ENCODE measurements around the gene PRAC2.
"Not testable (repeated sequence)": the region's sequence is repeated elsewhere in the genome, so short reads cannot be mapped to it uniquely, and the experiment has no call there.

The PRAC2 gene

DNA sequence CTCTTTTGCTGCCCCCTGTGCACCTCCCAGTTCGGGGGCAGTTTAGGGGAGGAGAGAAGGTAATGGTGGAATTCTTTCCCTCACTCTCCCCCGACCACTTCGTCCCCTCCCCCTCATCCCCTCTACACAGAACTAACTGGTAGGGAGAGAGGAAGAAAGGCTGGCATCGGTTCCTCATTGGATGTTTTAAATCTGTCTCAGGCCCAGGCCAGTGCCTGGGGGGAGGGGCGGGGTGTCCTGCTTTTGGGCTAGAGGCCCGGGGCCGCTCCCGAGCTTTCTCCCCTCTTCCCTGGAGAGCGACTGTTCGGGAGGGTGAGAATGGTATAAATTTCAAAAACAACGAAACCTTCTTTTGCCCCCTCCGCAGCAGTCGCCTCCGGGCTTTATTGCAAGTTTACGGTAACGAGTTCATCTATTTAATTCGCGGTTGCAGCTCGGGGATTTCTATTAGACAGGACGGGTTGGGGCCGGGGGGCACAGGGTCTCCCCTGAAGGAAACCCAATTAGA is at the start of gene PRAC2:
TSS of gene PRAC2 (plus strand) at position 271 of the 508 bp plus-strand sequence. CDS start 1,226 bp downstream, outside the sequence.
- no peak for DNase-seq

DNA sequence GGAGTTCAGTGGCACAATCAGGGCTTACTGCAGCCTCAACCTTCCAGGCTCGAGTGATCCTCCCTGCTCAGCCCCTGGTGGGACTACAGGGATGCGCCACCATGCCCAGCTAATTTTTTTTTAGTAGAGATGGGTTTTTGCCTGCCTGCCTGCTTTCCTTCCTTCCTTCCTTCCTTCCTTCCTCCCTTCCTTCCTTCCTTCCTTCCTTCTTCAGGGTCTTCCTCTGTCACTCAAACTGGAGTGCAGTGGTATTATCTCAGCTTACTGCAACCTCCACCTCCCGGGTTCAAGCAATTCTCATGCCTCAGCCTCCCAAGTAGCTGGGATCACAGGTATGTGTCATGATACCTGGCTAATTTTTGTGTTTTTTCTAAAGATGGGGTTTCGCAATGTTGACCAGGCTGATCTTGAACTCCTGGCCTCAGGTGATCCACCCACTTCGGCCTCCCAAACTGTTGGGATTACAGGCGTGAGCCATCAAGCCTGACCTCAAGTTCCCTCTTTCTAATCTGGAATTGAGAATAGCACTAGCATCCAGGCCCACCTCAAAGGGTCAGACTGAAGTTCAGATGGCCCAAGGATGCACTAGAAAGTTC is 45.9 kb upstream of the PRAC2 start:
- DNase-seq = no peak

DNA sequence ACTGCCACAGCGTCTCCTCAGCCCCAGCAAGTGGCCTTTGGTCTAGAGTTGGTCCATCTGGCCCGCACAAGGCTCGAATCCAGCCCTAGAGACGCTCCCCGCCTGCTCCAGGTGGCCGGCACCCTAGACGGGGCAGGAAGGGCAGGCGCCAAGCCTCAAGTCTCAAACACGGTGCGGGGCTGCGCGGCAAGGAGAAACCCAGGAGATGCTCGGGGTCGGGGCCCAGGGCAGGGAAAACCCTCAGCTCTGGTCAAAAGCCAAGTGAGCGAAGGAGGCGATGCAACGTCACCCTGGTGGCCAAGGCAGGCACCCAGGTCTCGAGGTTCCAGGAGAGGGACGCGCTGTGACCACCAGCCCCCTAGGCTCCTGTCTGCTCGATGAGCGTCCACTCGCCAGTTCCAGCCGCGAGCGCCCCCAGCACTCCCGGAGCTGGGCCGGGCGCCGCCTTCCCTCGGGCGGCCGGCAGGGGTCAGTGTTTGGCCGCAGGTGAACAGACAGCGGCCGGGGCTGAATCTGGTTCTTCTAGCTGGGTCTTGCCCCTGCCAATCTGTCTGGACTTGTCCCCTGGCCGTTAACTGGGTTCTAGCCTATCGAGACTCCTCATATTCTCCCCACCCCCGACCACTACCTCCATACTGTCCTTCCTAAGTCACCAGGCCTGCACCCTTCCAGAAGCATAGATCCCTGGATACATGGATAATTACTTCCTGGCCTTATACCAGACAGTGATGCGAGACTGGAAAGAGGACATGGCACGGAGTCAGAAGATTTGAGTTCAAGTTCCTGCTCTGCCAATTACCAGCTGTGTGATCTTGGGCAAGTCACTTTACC is 44.6 kb upstream of the PRAC2 start:
- DNase-seq = peak; percentile 51

DNA sequence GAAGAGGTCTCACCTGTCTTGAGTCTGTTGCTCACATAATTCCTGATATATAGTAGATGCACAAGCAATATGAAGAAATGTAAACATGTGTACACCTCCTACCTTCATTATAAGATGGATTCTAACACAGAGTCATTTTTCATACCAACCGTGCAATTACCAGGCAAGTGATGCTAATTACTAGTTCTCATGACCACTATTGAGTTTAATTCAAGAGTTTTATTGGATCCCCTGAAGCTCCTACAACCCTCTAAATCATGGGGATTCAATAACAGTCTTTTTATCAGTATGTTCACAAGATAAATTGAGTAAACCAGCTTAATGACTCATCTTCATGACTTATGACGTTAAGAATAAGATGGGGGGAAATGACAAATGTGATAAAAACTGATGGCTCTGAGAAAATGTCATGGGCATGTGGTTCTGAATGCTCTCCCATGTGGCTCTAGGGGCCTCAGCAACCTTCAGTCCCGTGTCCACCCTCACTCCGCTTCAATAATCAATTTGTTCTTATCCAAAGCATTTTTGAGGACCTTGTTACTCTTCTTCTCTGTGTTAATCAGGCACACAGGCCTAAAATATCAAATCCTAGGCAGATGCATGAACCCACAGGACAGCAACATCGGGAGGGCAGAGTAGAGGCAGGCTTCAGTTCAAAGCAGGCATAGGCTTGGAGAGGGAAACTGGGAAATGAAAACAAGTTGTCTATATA is 43.4 kb upstream of the PRAC2 start:
- DNase-seq = no peak

DNA sequence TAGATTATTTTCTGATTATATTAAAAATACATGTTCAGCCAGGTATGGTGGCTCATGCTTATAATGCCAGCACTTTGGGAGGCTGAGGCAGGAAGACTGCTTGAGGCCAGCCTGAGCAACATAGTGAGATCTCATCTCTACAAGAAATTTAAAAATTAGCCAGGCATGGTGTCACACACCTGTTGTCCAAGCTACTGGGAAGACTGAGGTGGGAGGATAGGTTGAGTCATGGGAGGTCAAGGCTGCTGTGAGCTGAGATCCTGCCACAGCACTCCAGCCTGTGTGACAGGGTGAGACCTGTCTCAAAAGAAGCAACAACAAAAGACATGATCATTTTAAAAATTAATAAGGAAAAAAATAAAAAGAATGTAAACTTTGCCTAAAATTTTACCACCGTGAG is 41.4 kb upstream of the PRAC2 start:
- no peak for DNase-seq

DNA sequence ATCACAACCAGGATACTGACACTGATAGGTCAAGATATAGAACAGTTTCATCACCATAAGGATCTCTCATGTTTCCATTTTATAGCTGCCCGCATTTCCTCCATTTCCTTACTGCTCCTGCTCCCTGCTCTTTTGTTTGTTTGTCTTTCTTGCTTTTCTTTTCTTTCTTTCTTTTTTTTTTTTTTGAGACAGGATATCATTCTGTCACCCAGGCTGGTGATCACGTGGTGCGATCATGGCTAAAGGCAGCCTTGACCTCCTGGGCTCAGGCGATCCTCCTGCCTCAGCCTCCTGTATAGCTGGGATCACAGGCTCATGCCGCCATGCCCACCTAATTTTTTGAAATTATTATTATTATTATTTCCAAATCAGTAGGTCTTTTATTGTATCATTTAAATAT is 32.3 kb upstream of the PRAC2 start:
- DNase-seq = no peak

DNA sequence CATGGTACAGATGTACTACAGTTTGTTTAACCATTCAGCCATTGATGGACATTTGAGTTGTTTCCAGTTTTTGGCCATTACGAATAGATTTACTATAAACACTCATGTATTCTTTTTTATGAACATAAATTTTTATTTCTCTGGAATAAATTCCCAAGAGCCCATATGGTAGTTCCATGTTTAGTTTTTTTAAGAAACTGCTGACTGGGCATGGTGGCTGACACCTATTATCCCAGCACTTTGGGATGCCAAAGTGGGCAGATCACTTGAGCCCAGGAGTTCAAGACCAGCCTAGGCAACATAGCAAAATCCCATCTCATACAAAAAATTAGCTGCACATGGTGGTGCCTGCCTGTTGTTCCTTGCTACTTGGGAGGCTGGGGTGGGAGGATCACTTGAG is 30.9 kb upstream of the PRAC2 start:
- DNase-seq = no peak

DNA sequence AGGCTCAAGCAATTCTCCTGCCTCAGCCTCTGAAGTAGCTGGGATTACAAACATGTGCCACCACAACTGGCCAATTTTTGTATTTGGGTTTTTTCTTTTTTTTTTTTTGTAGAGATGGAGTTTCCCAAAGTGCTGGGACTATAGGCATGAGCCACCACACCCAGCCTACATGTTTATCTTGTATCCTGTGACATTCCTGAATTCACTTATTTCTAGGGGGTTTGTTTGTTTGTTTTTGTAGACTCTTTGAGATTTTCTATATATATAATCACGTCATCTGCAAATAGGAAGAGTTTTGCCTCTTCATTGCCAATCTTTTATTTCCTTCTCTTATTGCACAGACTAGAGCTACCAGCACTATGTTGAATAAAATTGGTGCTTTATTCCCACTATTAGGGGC is 29.8 kb upstream of the PRAC2 start:
- no peak for DNase-seq

DNA sequence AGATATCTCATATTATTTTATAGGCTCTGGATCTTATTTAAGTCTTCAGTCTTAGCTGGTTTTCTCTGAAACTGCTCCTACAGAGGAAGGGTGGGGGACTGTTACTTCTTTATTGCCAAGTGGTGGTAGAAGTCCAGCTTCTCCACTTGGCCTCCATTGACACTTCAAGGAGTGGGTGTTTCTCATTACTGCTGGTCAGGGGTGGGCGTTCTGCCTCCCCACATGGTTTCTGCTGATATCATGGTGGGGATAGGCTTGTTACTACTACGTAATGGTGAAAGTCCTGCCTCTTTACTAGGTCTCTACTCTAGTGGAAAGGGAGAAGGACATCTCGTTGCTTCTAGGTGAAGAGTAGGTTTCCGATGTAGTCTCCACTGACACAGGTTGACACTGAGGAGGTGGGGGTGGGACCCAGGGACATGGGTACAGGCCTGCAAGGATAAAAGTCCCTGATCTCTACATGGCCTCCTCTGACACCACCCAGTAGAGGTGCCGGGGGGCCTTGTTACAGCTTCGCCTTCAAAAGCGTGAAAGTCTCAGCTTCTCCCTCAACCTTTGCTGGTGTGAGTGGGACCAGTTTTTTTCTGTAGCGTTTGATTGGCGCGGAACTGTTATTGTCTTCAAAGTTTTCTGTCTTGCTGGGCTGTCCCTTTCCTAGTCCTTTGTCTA is 21.0 kb upstream of the PRAC2 start:
- no peak for DNase-seq

DNA sequence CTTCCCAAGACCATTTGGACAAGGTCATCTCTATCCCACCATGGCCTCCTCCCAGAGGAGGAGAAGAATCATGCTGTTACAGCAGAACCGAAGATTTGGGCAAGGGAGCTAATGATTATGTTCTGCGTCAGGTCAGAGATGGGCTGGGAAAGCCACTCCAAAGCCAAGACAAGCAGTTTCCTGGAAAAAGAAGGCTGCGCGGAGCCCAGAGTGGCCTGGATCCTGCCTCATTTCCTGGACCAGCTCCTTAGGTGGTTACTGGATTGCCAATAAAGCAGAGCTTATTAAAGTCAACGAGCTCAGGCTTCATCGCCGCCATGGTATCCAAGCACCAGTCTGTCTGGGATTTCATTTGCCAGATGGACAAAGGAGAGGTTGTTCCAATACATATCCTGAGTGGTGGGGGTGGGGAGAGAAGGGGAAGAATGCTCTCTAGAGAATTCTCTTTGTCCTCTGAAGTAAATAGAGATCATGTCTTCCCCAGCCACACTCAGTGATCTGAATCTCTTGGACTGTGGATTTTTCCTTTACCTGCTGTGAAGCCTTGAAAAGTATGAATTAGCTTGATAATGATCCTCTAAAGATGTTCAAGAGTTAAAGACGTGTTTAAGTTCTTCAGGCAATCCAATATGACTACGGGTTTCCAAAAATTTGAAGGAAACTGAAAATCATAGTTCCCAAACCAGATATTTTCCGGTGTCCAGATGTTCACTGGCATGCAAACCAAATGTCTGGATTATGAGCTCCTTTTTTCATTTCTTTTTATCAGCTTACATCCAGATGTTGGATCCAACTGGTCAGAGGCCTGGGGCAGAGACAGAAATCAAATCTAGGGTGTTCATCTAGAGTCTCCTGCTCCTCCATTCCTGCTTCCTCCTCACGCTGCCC is 18.4 kb upstream of the PRAC2 start:
- DNase-seq = no peak

DNA sequence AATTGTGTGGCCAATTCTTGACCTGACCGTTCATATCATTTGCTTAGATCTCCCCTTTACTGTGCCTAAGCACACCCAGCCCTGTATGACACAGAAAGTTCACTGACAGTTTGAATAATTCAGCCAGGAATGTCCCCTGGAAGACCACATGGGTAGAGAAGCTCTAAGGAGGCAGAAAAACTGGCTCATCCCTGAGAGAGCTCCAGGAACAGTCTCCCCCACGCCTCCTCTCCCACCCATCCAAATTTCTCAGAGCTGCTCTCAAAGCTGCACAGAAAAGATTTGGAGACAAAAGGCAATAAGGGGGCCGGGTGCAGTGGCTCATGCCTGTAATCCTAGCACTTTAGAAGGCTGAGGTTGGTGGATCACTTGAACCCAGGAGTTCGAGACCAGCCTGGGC is 11.9 kb upstream of the PRAC2 start:
- no peak for DNase-seq

DNA sequence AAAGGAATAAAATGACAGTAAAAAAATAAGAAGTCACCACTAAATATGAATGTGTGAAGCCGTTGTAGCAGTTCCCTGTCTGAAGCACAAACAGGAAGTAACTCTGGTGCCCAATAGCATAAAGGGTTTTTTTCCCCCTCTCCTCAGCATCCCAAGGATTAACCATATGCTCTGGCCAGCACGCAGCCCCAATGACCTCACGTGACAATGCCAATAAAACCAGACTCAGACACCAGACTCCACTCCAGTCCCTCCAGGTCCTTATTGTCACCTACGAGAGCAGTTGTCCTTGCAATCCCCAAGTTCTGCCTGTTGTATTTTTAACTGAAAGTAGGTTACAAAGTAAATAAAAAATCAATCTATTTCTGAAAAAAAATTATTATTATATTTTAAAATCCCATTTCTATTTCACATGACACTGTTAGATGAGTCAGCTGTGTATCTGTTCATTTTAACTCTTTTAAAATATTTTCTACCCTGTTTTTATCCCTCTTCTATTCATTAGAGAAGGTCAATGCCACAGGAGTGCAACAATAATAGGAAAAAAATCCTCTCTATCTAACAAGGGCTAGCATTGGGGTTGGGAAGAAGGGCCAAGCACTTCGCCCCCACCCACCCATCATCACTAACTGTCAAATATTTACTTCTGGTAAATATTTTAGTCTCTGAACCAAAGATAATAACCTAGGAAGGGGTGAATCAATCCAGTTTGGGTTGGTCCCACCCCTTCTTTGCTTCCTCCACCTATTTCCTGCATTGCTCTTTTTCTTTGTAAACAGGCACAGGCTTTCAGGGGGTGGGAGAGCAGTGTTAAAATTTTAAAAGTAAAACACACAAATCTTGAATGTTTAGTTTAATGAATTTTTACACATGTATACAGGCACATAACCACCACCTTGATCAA is 7.2 kb upstream of the PRAC2 start:
- DNase-seq = no peak

DNA sequence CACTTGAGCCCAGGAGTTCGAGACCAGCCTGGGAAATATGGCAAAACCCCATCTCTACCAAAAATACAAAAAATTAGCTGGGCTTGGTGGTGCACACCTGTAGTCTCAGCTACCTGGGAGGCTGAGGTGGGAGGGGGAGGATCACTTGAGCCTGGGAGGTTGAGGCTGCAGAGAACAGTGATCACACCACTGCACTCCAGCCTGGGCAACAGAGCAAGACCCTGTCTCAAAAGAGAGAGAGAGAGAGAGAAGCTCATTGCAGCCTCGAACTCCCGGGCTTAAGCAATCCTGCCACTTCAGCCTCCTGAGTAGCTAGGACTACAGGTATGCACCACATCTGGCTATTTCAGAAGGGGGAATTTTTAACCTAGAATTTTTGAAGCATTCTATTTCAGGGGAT is 6.4 kb upstream of the PRAC2 start:
- not testable (repeated sequence) for DNase-seq

DNA sequence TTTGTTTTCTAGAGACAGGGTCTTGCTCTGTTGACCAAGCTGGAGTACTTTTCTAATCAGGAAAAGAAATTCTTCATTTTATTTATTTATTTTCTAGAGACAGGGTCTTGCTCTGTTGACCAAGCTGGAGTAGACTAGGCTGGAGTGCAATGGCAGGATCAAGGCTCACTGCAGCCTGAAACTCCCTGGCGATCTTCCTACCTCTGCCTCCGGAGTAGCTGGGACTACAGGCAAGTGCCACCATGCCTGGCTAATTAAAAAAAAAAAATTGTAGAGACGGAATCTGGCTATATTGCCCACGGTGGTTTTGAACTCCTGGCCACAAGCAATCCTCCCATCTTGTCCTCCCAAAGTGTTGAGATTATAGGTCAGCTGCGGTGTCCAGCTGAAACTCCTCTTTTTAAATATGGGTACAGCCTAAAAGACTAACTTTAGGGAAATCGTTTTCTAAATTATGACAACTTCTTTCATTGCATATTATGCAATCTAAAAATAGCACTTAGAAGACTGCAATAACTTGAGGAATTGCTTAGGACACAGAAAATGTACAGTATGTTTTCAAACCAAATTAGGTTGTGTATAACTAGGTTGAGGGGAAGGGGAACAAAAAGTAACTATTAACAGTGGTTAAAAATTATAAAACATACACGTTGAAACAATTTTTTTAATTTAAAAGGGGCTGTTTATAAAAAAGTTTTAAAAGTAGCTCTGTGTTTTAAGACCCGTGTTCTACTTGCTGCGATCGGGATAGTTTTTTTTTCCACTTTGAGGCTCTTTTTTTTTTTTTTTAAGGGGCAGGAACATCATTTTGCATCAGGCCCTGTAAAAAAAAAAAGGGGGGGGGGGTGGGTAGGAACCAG is 5.4 kb upstream of the PRAC2 start:
- no peak for DNase-seq

DNA sequence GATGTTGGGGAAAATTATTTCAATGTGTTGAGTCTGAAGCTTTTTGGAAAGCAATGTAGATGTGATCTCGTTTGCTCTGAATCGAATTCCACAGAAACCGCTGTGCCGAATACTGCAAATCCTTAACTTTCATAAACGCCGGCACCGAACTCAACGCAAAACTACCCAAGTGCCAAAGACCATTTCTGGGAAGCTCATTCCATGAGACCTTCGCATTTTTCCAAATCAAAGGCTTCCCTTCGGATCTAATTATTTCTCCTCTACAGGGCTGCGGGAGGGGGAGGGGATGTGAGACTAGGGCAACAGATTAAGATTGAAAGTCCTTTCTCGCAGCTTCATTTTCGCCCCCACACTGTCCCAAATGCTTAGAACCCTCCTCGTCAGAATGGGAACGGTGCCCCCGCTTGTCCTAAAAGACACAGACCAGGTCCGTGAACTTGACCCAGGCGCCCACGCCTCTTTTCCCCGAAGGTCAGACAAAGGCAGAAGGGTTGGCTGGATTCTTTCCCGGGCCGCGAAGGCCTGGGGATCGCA is 4.7 kb upstream of the PRAC2 start:
- no peak for DNase-seq

DNA sequence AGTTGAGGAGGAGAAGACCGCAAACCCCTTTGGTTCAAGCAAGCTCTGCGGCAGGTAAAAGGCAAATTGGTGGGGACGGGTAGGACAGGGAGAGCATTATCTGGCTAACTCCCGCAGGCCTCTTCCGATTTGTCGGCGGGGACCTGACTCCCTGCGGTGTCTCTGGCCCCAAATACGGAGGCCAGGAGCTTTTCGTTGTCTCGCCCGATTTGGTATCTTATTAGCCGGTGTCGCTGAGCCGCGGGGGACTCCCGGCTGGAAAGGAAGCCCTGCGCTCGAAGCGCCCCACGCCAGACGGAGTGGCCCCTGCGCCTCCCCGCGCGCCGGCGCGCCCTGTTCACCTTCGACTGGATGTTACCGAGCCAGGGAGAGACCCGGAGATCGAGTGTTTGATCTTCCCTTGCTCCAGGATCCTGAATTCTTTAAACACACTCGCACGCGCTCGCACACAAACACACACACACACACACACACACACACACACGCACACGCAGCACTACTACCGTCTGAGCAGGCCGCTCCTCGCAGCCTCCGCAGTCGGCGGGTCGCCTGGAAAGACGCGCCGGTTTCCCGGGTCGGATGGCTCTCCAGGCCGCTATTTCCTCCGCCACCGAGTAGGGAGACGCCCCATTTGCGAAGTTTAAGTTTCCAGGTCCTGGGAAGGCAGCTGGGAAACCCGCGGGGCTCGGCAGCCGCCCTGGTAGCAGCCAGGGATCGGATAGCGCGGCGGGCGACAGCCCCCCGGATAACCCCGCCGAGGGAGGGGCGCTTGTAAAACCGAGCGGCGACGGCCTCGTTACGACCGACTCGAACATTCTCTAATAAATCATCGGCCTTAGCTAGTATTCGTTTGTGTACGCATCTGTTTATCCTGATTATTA is 4.0 kb upstream of the PRAC2 start:
- DNase-seq = no peak

DNA sequence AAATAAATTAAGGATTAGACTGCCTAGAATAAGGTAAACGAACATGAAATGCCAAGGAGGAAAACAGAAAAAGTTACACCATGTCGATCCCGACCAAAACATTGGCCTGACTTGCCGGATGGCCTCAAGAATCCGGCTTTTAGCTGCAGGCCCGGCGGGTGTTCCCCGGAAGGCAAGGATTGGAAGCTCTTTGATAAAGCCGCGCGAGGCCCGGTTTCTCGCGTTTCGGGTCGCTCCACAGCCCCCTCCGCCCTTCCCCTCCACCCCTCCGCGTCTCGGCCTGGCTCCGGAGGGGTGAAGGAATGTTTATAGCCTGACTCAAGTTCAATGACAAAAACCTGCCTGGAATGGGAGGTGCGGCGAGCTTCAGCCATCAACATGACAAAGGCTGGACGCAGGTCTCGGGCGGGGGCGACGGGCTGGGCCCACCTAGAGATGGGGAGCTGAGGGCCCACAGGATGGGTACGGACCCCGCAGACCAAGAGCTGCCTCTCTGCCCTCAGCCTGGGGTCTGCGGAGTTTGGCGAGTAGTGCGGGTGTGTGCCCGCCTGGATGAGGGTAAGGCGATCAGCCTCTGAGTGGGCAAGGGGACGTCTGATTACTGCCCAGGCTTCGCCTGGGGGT is 3.2 kb upstream of the PRAC2 start:
- DNase-seq = no peak

Measured in CD4-positive, alpha-beta T cell treated with Interferon gamma for 1 hour (primary cell).